ENCODE data around the gene DUXB. TPM values are rescaled to one million over a fixed set of nuclear protein-coding genes. Genes with fewer than 3 reads are reported as not detected.

The DUXB gene
- total and polyA plus RNA-seq, 5 experiments from 2014 or later = not detected

DNA sequence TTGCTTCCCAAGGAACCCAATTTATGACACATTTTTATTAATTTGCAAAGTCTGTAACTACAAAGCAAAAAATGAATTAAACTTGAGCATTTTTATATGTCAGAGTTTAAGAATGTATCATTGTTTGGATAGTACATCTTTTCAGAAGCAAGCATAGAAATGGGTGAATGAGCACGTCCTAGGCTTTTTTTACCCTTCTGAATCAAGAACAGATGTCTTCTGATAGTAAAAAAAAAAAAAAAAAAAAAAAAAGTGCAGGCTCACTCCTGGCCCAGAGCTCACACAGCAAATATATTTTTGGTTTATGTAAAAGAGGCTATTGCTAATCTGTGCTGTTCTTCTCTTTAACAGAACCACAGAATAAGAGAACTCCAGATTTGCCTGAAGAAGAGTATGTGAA, 47.3 kb downstream of the DUXB start:
- DNase-seq (no peak), ATAC-seq (no peak)

GRCh38 chr16:75648265-75649076, 52.8 kb downstream of the DUXB start:
- H3K36me3 Mint-ChIP-seq = peaks cover 5 to 43% (median 16%) of the 10 kb centered on the region in 3 donors
- H3K27me3 Mint-ChIP-seq = peaks cover 0 to 1% (median 0%) of the 10 kb centered on the region in 5 donors
- peaks cover 29 to 75% (median 68%) of the 10 kb centered on the region in 4 donors for H3K4me1 Mint-ChIP-seq
- no peaks in the 10 kb centered on the region for H3K9me3 Mint-ChIP-seq
- peak; percentile 46 to 50 for ATAC-seq
- POLR2A ChIA-PET = interaction anchor here (0.6 to 3.9 kb wide), 29 partner anchors 8 to 1564 kb away, joined by 3 to 119 read pairs (median 5); partner anchors contain the start of genes ADAT1, CFDP1, GABARAPL2 and MON1B
- DNase-seq = peak; percentile 79 to 92 (median 86)
- peak overlapping the region; percentile 90 to 99 (median 98) for H3K27ac Mint-ChIP-seq
- H3K4me3 Mint-ChIP-seq = peak overlapping the region; percentile 86 to 100 (median 98)

More for the DNA sequence above, 47.3 kb downstream of the DUXB start:
- Mint-ChIP-seq H3K4me3 (peak overlapping the region in 6 of 10 donors; percentile 14 to 52 (median 32)), H3K27ac (peak overlapping the region; percentile 52 to 90 (median 82)), H3K36me3 (peaks cover 14 to 72% (median 17%) of the 10 kb centered on the region in 3 donors), H3K27me3 (no peaks in the 10 kb centered on the region), H3K4me1 (peaks cover 34 to 64% (median 54%) of the 10 kb centered on the region in 4 donors), H3K9me3 (no peaks in the 10 kb centered on the region)
- POLR2A ChIA-PET = no interaction called here

DNA sequence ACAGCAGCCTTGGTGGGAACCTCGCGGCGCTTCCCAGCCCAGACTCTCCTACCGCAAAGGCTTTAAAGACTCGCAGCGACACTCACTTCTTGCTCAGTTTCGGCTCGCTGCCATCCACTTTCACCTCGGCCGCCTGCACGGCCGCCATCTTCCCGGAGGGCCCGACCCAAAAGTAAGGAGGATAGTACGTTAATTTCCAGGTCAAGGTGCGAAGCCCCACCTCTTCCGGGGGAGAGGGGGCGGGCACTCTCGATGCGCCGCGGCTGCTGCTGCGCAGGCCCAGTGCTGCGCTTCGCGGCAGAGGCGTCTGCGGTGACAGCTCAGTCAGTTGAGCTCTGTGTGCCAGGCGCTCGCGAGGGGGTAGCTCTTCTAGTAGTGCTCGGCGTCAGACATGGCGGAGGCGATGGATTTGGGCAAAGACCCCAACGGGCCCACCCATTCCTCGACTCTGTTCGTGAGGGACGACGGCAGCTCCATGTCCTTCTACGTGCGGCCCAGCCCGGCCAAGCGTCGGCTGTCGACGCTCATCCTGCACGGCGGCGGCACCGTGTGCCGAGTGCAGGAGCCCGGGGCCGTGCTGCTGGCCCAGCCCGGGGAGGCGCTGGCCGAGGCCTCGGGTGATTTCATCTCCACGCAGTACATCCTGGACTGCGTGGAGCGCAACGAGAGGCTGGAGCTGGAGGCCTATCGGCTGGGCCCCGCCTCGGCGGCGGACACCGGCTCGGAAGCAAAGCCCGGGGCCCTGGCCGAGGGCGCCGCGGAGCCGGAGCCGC, 53.6 kb downstream of the DUXB start, which contains the start of the genes KARS1 and TERF2IP:
Gene KARS1, minus strand, starts transcription at position 174 of the 773 bp plus-strand sequence. Its CDS starts 26 bp downstream, at position 148.
Gene TERF2IP, plus strand, starts transcription at position 282 of the 773 bp plus-strand sequence. Its CDS starts 110 bp downstream, at position 392.
- H3K4me1 Mint-ChIP-seq = peaks cover 29 to 72% (median 65%) of the 10 kb centered on the region in 4 donors
- POLR2A ChIA-PET = interaction anchor here (0.5 to 3.9 kb wide), 31 partner anchors 9 to 1565 kb away, joined by 3 to 119 read pairs (median 5); partner anchors contain the start of genes ADAT1, CFDP1, GABARAPL2 and MLKL
- H3K27ac Mint-ChIP-seq = peak within 1 kb of the TSS; percentile 97 to 99 (median 99)
- H3K36me3 Mint-ChIP-seq = peaks cover 8 to 43% (median 16%) of the 10 kb centered on the region in 3 donors
- no peaks in the 10 kb centered on the region for H3K9me3 Mint-ChIP-seq
- peak within 1 kb of the TSS; percentile 93 to 100 (median 98) for H3K4me3 Mint-ChIP-seq
- ATAC-seq (peak; percentile 85), DNase-seq (peak; percentile 89 to 96 (median 94))
- peaks cover 0 to 1% (median 0%) of the 10 kb centered on the region in 5 donors for H3K27me3 Mint-ChIP-seq

DNA sequence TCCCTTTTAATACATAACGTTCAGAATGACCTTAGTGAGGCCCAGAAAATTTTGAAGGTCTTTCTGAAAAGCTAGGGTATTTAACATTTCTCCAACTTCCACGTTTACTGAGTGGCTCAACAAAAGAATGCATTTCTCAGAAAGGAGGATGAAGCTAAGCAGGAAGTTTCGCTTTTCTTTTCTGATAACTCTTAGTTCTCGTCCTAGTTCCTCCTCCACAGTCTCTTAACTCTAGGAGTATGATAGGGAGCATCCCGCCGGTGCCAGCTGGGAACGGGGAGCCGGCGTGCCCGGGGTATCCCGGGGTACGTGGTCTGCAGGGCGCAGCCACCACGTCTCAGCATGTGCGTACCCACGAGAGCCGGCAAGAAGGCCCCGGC, 54.2 kb downstream of the DUXB start:
- peaks cover 29 to 73% (median 66%) of the 10 kb centered on the region in 4 donors for H3K4me1 Mint-ChIP-seq
- DNase-seq (no peak), ATAC-seq (peak; percentile 7 to 17)
- H3K27me3 Mint-ChIP-seq = peaks cover 0 to 1% (median 0%) of the 10 kb centered on the region in 5 donors
- peak overlapping the region; percentile 93 to 100 (median 98) for H3K4me3 Mint-ChIP-seq
- H3K27ac Mint-ChIP-seq = peak overlapping the region; percentile 94 to 99 (median 98)
- H3K36me3 Mint-ChIP-seq = peaks cover 8 to 48% (median 16%) of the 10 kb centered on the region in 3 donors
- POLR2A ChIA-PET = interaction anchor here (0.6 to 3.9 kb wide), 24 partner anchors 9 to 1544 kb away, joined by 3 to 119 read pairs (median 6); partner anchors contain the start of genes ADAT1, CFDP1, GABARAPL2 and MLKL
- no peaks in the 10 kb centered on the region for H3K9me3 Mint-ChIP-seq

- Mint-ChIP-seq H3K4me1 (peaks cover 20 to 58% (median 50%) of the 10 kb centered on the region in 4 donors), H3K27ac (peak overlapping the region; percentile 59 to 92 (median 80)), H3K4me3 (peak overlapping the region; percentile 54 to 100 (median 78)), H3K9me3 (no peaks in the 10 kb centered on the region), H3K36me3 (peaks cover 9 to 60% (median 20%) of the 10 kb centered on the region in 3 donors), H3K27me3 (peaks cover 0 to 1% (median 0%) of the 10 kb centered on the region in 5 donors)
- POLR2A ChIA-PET = no interaction called here
- ATAC-seq (no peak), DNase-seq (peak in 1 of 10 donors; percentile 31)
Measured at GRCh38 chr16:75644240-75645012, 56.8 kb downstream of the DUXB start.

Other genes with a start within 250 kb of the DUXB start
- 10 to 100 TPM; 42.3 to 53.2 TPM for gene TMEM170A, start 236.8 kb downstream of the DUXB start, total RNA-seq
- 10 to 100 TPM; 32.8 to 45.1 (median 33.8) TPM for gene TMEM170A, start 236.8 kb downstream of the DUXB start, polyA plus RNA-seq
- gene CHST6, start 206.0 kb downstream of the DUXB start, total RNA-seq = not detected
- not detected for gene CHST6, start 206.0 kb downstream of the DUXB start, polyA plus RNA-seq
- gene CHST5, start 165.4 kb downstream of the DUXB start, total RNA-seq = not detected
- gene CHST5, start 165.4 kb downstream of the DUXB start, polyA plus RNA-seq = not detected
- 1 to 10 TPM; 2.4 to 2.9 TPM for gene TMEM231, start 145.2 kb downstream of the DUXB start, total RNA-seq
- gene TMEM231, start 145.2 kb downstream of the DUXB start, polyA plus RNA-seq = 1 to 10 TPM in 1 of 3 donors, under 1 TPM in 2; 0.95 to 1.4 (median 0.99) TPM
- 10 to 100 TPM; 76.5 to 84.6 TPM for gene GABARAPL2, start 135.1 kb downstream of the DUXB start, total RNA-seq
- 100 to 1,000 TPM; 226 to 291 (median 250) TPM for gene GABARAPL2, start 135.1 kb downstream of the DUXB start, polyA plus RNA-seq
- 10 to 100 TPM; 66.6 to 69.6 TPM for gene ADAT1, start 78.2 kb downstream of the DUXB start, total RNA-seq
- 10 to 100 TPM; 35.0 to 41.5 (median 39.8) TPM for gene ADAT1, start 78.2 kb downstream of the DUXB start, polyA plus RNA-seq
- gene KARS1, start 53.8 kb downstream of the DUXB start, total RNA-seq = 100 to 1,000 TPM; 140 to 142 TPM
- gene KARS1, start 53.8 kb downstream of the DUXB start, polyA plus RNA-seq = 100 to 1,000 TPM; 194 to 214 (median 209) TPM
- 10 to 100 TPM; 89.8 to 92.1 TPM for gene TERF2IP, start 53.7 kb downstream of the DUXB start, total RNA-seq
- 100 to 1,000 TPM in 2 of 3 donors, 10 to 100 TPM in 1; 96.4 to 137 (median 125) TPM for gene TERF2IP, start 53.7 kb downstream of the DUXB start, polyA plus RNA-seq
- gene CPHXL2, start 24.5 kb downstream of the DUXB start, total RNA-seq = not detected
- gene CPHXL2, start 24.5 kb downstream of the DUXB start, polyA plus RNA-seq = not detected
- not detected for gene CPHXL, start 25.0 kb upstream of the DUXB start, total RNA-seq
- gene CPHXL, start 25.0 kb upstream of the DUXB start, polyA plus RNA-seq = not detected